Dedifferentiated amniotic fluid mesenchymal stem cell (primary cell): ENCODE data around the gene PTPRK.

Experiments
- DNase-seq: peaks from one replicate; pipeline ENCODE4 v3.0.0-alpha.2; 2016; ENCODE audit errors: extremely low spot score

Gene PTPRK

GRCh38 chr6:128073389-128073788 is 447.0 kb downstream of the PTPRK start:
- no peak for DNase-seq

- no peak for DNase-seq
These were observed 449.2 kb downstream of the PTPRK start for GRCh38 chr6:128071212-128071611.

GRCh38 chr6:128070406-128070805 is 450.0 kb downstream of the PTPRK start:
- DNase-seq, result no peak

DNA sequence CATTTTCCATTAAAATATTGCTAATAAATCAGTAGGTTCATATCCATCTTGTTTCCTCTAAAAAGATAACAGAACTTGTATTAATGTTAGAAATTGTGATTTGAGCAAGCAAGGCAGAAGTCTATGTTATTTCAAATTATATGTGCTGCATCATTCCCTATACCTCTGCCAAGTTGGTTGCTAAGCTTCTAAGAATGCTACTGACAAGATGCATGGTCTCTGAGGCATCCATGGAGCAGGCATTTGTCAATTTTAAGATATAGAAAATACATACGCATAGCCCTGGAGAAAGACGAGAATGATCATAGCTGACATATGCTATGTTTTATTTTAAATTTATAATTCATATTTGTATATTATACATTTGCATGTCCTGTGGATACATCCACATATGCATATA is 451.2 kb downstream of the PTPRK start:
- peak; percentile 66 for DNase-seq

DNA sequence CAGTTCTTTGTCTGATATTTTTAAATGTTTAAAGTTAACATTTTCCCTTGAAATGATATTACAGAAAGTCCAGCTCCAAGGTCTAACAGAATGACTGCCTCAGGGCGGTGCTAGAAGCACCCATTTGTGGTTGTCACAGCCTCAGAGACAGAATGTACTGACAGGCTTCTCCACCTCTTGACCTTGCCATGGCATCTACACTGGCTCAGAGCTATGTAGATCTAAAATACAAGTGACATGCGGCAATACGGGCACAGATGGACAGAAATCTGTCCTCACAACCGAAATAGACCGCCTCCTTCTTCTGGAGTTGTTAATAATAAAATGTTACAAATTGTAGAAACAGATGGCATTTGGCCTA is 452.3 kb downstream of the PTPRK start:
- DNase-seq, result no peak

DNA sequence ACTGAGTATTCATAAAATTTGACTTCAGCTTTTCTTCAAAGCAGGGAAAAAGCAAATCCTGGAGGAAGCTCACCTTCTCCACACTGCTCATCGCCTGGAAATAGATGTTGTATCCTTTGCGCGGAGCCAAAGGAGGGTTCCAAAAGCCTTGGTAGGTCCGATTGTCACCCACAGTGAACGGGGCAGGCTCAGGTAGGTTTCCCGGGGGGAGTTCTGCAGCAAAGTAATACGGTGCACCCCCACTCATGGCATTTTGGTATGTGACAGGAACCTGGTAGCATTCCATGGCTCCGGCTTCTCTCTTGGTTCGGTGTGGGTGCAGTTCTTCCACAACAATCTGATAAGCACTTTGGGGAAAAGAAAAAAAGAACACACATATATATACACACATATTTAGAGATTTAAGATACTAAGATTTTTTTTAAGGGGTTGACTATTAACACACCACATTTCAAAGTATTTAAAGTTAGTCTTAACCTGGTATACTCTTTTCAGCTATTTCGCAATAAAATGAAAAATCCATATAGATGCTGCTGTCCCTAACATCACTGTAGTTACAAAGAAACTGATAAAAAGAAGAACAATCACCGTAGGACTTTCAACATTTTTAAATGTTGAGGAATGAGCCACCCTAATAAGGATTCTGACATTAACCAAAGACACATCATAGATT is 452.8 kb downstream of the PTPRK start:
- DNase-seq, result no peak

DNA sequence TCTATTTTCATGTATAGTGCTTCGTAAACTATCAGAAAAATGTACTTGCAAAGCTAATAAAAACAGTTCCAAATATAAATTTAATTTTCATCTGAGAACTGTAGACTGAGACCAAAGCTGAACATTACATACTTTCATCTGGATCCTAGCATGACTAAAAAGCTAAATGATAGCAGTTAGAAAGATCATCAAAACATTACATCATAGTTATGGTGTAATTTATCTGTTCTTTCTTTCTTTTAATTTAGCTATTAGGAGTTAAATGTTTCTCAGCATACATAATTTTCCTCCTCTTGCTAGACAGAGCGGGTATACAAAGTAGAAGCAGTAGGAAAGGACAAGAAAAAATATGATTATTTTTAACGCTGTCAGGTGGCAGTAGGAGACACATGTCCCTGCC is 455.3 kb downstream of the PTPRK start:
- no peak for DNase-seq

- no peak for DNase-seq
These were observed 455.9 kb downstream of the PTPRK start for GRCh38 chr6:128064540-128064895.

- no peak for DNase-seq
These were observed 456.4 kb downstream of the PTPRK start for GRCh38 chr6:128063850-128064539.

- no peak for DNase-seq
These were observed 457.4 kb downstream of the PTPRK start for GRCh38 chr6:128062882-128063603.

GRCh38 chr6:128057946-128058345 is 462.5 kb downstream of the PTPRK start:
- peak; percentile 62 for DNase-seq

DNA sequence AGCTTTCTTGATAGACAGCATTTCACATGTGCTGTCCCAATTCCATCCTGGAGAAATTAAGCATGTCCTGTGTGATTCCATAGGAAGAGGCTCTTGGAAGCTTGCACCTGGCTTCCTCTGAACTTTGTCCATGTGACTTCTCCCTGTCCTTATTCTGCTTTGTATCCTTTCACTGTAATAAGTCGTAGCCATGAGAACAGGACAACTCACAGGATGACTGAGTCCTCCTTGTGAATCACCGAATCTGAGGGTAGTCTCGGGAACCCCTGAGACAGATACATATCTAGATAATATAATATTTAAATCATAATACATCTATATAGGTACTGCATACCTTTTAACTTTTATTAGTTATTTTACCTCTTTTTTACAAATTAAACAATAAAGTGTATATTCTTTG is 462.9 kb downstream of the PTPRK start:
- DNase-seq, result no peak

DNA sequence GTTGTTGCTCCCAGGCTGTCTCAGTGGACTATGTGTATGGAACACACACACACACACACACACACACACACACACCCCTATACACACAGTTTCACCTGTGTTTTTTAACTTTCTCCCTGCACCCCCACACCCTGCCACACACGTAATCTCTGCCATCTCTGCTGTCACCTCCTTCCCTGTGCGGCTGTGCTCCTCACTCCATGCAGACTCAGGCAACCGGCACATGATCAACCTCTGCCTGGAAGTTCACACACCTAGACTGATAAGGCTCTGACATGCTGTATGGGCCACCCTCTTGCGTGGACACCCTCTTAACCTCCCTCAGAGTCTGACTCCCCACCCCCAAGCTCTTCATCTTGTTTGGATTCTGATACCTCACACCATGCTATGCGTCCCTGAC is 467.3 kb downstream of the PTPRK start:
- no peak for DNase-seq

GRCh38 chr6:128047989-128048388 is 472.4 kb downstream of the PTPRK start:
- no peak for DNase-seq

DNA sequence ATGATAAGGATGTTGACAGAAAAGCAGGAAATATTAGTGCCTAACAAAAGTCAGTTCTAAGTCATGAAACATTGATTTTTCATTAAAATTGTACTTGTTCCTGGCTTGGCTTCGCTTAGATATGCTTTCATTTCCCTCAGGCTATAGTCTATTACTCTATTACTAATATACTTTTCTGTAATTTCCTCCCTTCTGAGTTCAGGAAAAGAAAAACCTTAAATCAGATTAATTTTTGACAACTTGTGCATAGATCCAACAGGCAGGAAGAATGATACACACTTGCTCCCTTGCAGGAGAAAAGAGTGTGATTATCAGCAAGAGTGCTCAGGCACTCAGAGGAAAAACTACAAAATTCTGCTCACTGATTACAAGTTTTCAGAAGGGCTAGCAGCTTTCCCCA is 474.4 kb downstream of the PTPRK start:
- DNase-seq, result no peak

DNA sequence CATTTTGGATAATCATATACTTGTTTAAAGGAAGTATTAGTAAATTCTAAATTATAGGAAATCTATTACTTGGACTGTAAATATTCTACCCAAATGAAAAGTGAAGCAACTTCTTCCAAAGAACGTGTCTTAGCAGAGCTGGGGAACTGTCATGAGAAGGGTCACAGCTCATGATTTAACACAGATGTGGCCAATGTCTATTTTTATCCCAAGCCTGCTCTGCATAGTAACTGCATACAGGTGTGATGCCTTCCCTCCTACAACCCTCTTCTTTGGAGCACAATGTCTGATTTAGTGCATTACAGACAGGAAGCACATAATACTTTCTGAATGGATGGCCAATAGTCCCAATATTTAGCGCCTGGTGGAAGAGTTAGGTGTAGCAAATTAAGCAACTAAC is 480.9 kb downstream of the PTPRK start:
- DNase-seq, result no peak

GRCh38 chr6:128036808-128037570 is 483.4 kb downstream of the PTPRK start:
- DNase-seq, result peak; percentile 49

DNA sequence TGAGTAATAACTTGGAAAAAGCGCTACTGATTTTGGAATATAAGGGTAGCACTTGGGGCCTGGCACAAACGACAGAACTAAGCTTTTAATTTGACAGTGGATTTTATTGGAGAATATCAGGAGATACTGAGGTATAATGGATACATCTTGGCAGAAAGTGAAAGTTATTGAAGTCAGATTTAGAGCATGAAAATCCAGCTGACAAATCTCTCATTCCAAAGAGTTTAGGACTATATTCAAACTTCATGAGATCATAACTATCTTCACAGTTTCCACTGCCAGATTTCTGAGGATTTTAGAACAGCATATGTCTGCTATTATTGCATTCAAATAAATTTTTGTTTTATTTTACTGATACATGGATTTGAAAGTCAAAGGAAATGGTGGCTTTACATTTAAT is 487.2 kb downstream of the PTPRK start:
- DNase-seq, result no peak

- no peak for DNase-seq
These were observed 488.4 kb downstream of the PTPRK start for GRCh38 chr6:128032042-128032441.

GRCh38 chr6:128029826-128030225 is 490.6 kb downstream of the PTPRK start:
- no peak for DNase-seq

- DNase-seq, result no peak
These were observed 492.2 kb downstream of the PTPRK start for GRCh38 chr6:128028183-128028582.

- DNase-seq, result no peak
These were observed 494.9 kb downstream of the PTPRK start for GRCh38 chr6:128025478-128025877.
